GM19193 (cell line): ENCODE results near the gene MLF2.

Experiments used
- POLR2A ChIP-seq: IDR thresholded peaks from 4 replicates; pipeline ENCODE4 v1.6.1; 2011; ENCODE audit not compliant: insufficient read depth, insufficient read length; ENCODE audit errors: extremely low read depth

The MLF2 gene

DNA sequence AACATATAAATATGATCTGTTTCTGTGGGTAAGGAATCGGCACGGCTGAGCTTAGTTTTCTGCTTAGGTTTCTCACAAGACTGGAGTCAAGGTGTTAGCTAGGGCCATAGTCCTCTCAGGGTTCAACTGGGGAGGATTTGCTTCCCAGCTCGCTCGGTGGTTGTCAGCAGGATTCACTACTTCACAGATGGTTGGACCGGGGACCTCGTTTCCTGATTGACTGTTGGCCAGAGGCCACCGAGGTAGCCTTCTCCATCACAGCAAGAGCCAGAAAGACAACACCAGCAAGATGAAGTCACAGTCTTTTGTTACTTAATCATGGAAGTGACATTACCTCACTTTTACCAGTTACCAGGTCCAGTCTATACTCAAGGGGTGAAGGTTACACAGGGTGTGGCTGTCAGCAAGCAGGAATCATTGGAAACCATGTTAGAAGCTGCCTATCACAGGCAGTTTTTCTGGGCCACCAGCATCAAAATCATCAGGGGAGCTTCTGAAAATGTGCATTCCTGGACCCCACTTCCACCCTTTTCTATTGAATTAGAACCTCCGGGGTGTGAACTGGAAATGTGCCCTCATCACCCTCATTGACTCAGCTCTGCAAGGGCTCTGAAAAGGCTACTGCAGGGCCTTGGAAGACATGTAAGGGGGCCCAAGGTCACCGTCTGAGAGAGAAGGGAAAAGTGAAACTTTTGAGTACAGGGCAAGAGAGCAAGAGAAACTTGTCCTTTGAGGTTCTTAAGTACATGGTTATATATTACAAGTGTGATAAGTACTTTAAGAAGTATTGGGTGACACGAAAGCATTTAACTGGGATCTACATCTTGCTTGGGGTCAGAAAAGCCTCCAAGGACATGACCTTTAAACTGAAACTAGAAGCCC, 18.2 kb downstream of the MLF2 start:
- no peak for TF ChIP-seq POLR2A

DNA sequence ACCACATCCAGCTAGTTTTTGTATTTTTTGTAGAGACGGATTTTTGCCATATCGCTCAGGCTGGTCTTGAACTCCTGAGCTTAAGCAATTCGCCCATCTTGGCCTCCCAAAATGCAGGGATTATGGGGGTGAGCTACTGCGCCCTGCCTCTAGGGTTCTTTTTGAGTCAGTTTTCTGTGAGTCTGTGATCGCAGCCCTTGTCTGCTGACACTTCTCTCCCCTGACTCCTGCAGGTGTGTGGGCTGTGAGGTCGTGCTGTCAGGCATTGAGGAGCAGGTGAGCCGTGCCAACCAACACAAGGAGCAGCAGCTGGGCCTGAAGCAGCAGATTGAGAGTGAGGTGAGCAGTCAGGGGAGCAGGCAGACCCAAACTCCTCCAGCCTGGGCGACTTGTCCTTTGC, 22.8 kb downstream of the MLF2 start:
- TF ChIP-seq POLR2A, result no peak

GRCh38 chr12:6729186-6729585, 23.8 kb downstream of the MLF2 start:
- no peak for TF ChIP-seq POLR2A

GRCh38 chr12:6725350-6725749, 27.6 kb downstream of the MLF2 start:
- no peak for TF ChIP-seq POLR2A

DNA sequence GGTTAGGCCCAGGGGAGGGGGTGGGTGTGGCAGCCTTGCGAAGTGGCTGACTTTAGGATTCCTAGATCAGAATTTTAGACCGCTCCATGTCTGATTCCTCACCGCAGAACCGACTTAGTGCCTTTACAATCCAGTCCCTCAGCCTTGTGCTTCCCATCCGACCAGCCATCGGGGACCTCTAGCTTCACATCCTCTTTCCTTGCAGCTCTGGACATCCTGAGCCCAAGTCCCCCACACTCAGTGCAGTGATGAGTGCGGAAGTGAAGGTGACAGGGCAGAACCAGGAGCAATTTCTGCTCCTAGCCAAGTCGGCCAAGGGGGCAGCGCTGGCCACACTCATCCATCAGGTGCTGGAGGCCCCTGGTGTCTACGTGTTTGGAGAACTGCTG, 28.5 kb downstream of the MLF2 start:
- no peak for TF ChIP-seq POLR2A

- TF ChIP-seq POLR2A, result peak; percentile 92
Observed at GRCh38 chr12:6723607-6724408, 29.1 kb downstream of the MLF2 start, which contains the start of gene COPS7A. TSS of gene COPS7A (plus strand) at chr12:6724046. CDS start at chr12:6724657, 611 bp downstream.

DNA sequence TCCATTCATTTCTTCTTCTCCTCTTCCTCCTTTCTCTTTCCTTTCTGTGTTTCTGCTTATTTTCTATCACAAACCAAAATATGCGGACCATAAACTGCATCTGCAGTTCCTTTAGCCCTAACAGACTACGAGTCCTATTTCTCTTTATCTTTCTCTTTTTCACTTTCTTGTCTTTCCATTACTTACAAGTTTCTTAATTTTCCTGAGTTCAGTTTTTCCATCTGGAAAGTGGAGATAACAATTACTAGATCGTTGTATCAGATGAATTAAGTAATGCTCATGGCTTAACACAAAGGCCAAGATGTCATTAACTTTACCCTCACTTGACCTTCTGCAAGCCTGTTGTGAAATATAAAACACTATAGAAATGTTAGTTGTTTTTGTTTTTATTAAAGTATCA, 30.1 kb downstream of the MLF2 start:
- TF ChIP-seq POLR2A, result no peak

- no peak for TF ChIP-seq POLR2A
Observed at GRCh38 chr12:6716874-6717437, 36.0 kb downstream of the MLF2 start.

GRCh38 chr12:6708960-6709394, 44.0 kb downstream of the MLF2 start:
- no peak for TF ChIP-seq POLR2A

GRCh38 chr12:6703631-6704030, 49.3 kb downstream of the MLF2 start:
- TF ChIP-seq POLR2A, result no peak

DNA sequence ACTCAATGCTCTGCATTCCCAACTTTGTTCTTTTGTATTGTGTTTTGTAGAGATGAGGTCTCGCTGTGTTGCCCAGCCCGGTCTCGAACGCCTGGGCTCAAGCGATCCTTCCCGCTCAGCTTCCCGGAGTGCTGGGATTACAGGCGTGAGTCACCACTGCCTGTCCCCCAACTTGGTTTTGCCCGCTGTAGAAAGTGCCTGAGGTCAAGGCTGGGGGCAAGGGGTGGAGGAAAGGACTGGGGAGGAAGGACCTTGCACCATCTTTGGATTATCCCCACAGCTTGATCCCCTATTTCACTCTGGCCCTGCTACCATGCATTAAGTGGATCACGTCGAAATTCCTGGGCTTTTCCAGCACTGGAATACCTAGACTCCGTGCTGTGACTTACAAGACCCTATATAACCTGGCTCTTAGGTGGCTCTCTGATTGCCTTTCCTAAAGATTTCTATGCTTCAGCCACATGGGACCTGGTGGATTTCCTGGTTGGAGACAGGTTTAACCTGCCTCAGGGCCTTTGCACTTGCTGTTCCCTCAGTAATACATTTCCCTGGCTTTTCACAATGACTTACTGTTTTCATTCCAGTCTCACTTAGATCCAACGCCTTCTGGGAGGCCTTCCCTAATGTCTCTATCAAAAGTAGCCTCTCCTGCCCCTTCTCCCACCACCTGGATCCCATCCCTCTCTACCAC, 51.7 kb downstream of the MLF2 start:
- no peak for TF ChIP-seq POLR2A

DNA sequence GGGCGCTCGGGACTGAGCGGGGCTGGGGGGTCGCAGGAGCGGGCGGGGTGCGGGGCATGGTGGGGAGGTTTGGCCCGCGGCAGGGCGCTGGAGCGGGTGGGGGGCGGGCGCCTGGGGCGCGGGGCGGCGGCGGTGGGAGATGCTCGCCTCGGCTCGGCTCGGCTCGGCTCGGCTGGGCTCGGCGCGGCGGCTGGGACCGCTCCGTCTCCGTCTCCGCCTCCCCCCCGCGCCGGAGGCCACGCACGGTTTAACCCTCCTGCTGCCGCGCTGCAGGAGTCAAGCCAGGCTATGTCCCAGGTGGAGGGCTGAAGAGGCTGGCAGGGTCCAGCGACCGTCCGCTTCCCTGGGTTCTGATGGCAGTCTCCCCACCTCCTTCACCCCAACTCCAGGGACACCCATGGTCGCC, 52.3 kb downstream of the MLF2 start, which contains the start of gene PIANP:
Gene PIANP, minus strand, starts transcription at position 170 of the 406 bp plus-strand sequence. CDS start 2,754 bp downstream, outside the sequence.
- TF ChIP-seq POLR2A, result no peak

GRCh38 chr12:6699989-6700645, 52.8 kb downstream of the MLF2 start:
- no peak for TF ChIP-seq POLR2A
